T-helper 22 cell (primary cell): ENCODE measurements around the gene TK1.
"Not testable (repeated sequence)": the region's sequence is repeated elsewhere in the genome, so short reads cannot be mapped to it uniquely, and the experiment has no call there.

Source experiments
- DNase-seq: peaks from one replicate; pipeline ENCODE4 v3.0.0-alpha.2; 2020; ENCODE audit warnings: low read depth

Gene TK1

DNA sequence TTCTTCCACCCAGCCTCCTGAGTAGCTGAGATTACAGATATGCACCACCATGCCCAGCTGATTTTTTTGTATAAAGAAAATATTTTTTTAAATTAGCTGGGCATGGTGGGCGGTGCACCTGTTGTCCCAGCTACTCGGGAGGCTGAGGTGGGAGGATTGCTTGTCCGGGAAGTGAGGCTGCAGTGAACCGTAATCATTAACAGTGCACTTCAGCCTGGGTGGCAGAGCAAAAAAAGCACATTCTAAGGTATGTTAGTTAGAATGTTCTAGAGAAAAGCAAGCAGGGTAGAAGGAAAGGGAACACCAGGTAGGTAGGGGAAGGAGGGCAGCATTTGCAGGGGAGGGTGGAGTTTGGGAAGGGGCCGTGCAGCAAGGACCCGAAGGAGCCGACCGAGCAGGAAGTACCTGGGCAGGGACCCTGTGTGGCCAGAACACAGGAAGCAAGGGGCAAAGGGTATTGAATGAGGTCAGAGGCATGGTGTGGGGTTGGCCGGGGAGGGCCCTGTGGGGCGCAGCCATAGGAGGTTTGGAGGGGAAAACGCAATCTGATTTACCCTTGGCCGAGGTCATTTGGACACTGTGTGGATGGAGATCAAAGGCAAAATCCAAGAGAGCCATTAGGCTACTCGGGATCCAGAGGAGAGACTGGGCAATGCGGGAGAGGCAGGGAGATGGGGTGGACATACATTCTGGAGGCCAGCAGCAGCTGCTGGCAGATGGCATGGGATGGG lies 38.4 kb downstream of the TK1 start:
- DNase-seq = no peak

DNA sequence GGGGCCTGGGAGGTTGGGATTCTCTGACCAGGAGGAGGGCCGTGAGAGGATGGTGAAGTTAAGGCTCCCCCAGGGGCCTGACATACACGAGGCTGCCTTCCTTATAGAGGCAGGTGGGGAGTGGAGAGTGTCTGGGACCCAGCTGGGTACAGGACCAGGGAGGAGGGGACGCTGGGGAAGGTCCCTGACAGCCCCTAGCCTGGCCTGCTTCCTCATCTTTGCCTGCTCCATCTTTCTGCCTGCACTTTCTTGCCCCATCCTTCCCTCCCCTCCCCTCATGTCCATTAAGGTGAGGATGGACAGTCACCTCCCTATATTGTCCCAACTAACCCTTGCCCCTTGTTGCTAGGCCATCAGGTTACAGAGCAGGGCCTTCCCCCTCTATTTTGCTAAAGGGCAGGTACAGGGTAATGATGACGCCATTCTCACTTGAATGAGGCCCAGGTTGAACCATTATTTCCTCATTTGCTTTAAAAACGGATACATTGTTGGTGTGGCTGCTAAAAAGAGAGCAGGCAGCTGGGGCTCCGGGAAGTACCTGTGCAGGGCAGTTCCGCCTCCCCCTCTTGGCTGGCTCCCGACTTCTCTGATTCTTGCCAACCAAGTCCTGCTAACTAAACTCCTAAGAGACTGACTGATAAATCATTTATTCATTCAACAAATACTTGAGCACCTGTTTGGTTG lies 39.4 kb downstream of the TK1 start:
- no peak for DNase-seq

DNA sequence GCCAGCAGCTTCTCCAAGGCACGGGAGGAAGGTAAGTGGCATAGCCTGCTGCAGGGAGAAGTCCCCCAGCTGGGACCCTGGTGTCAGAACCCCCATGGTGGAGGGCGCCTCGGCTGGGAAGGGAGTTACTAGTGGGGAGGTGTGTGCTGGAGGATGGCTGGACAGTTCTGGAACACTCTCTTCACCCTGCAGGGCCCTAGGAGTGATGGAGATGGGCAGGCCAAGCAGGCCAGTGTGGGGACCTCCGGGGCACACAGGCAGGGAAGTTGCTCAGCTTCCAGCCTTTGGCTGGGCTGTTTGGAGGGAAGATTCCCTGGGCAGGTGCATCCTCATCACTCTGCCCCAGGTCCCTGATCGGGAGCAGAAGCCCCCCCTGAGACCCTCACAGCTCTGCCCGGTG lies 40.0 kb downstream of the TK1 start:
- DNase-seq = no peak

GRCh38 chr17:78146471-78146869 lies 40.4 kb downstream of the TK1 start:
- no peak for DNase-seq

DNA sequence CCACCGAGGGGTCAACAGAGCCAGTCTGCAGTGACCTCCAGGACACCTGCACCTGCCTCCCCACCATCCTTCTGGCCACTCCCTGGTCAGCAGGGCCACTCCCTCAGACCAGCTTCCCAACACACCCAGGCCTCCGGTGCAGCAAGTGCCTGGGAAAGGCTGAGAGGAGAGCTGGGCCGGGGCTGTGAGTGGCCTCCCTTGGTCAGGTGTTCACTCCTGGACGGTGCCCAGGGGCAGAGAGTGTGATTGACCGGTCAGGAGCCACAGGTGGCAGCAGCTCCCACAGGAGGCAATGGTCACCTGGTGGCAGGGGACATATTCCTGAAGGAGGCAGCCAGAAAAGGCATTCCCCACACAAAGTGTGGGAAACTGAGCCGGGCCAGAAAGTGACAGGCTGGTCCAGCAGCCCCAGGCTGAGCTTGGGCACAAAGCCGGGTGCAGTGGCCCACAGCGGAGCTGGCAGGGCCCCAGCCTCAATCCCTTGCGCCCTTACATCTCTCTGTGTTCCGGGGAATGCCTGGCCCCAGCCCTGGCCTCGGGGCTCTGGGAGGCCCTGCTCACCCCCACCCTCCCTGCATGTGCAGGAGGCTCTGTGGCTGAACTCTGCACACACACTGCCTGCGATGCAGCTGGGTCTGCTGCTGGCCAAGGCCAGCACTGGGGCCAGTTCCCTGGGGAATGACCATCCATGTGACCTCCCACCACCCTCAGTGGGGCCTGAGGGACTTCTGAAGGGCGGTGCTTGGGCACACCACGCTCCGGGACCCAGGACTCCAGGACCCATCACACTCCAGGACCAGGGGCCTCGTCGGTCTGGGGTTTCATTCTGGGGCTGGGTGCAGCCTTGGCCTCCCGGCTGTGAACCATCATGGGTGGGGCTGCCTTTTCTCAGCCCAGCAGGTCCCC lies 41.9 kb downstream of the TK1 start:
- no peak for DNase-seq

DNA sequence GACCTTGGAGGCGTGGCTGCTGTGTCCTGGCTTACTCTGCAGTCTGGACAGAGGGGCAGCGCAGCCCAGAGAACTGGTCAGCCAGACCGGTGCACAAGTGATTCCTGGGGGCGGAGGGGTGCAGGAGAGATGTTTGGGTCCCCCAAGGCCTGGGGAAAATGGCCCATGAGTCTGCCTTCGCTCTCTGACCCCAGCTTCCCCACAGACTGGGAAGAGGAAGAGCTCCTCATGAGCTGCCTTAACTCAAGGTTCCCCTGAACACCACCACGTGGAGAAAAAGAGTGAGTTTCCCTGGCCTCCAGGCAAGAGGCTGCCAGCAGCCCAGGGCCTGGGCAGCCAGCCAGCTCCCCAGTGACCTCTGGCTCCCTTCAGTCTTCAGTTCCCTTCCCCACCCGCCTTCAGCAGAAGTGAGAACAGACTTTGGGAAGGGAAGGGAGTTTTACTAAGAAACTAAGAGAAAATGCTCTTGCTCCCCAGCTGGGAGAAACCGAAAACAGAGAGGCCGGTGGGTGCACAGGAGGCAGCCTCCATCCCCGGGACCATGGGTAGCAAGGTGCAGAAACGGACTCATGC lies 42.6 kb downstream of the TK1 start:
- DNase-seq = no peak

GRCh38 chr17:78143214-78144146 lies 43.4 kb downstream of the TK1 start:
- DNase-seq = no peak

- DNase-seq = no peak
These were observed 44.6 kb downstream of the TK1 start for GRCh38 chr17:78142119-78142861.

- DNase-seq = no peak
These were observed 45.3 kb downstream of the TK1 start for GRCh38 chr17:78141437-78142118.

GRCh38 chr17:78140169-78141051 lies 46.4 kb downstream of the TK1 start:
- peak; percentile 92 for DNase-seq

- DNase-seq = not testable (repeated sequence)
These were observed 47.0 kb downstream of the TK1 start for GRCh38 chr17:78139861-78140168.

GRCh38 chr17:78138204-78139060 lies 48.4 kb downstream of the TK1 start:
- no peak for DNase-seq

DNA sequence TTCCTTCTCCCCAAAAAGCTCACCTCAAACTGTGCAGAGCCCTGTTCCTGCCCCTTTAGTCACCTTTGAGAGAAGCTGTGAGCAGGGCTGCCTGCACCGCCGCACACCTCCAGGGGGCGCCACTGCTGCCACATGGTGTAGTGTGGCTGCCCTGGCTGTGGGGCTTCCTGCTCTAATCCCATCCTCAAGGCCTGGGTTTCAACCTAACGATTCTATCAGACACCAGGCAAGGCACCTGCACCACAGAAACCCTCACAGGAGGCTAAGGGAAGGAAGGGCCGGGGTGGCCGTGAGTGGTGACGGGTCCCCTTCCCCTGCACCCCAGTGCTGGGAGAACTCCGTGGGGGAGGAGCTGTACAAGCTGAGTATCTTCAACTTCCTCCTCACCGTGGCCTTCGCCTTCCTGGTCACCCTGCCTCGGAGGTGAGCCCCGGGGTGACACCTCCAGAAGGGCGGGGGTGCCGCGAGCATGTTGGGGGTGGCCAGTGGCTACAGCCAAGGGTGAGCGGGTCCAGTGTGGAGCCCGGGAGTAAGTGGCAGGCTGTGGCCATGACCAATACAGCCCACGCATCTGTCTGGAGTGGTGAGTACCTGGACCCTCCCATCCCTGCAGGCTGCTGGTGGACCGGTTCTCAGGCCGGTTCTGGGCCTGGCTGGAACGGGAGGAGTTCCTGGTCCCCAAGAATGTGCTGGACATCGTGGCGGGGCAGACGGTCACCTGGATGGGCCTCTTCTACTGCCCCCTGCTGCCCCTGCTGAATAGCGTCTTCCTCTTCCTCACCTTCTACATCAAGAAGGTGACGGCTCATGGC lies 49.3 kb downstream of the TK1 start:
- DNase-seq = no peak

GRCh38 chr17:78135858-78136500 lies 50.9 kb downstream of the TK1 start:
- DNase-seq = no peak

- DNase-seq = no peak
These were observed 51.9 kb downstream of the TK1 start for GRCh38 chr17:78134899-78135385.
